Thyroid gland (tissue), 4 donors: ENCODE measurements around the gene TLE5. TPM values are rescaled to one million over a fixed set of nuclear protein-coding genes. Genes with fewer than 3 reads are reported as not detected.

Experiments
- DNase-seq, 2 donors: peaks; one replicate each; pipeline ENCODE4 v3.0.0-alpha.2; 2019
- H3K27ac ChIP-seq, 3 donors: fragments of 200-600 bp; sonication (generic); 1 replicate in 2 of 3; 2 replicates in 1 of 3; pipeline ENCODE4 v1.5.1; 2016 to 2019; ENCODE audit warnings: mild to moderate bottlenecking in 1 of 3, moderate library complexity in 1 of 3
- H3K27me3 ChIP-seq: fragments of 200-600 bp; sonication (generic); one replicate; pipeline ENCODE4 v1.5.1; 2019
- H3K36me3 ChIP-seq, 2 donors: fragments of 200-600 bp; sonication (generic); one replicate each; pipeline ENCODE4 v1.5.1; 2016 to 2019
- H3K4me1 ChIP-seq, 2 donors: fragments of 200-600 bp; sonication (generic); one replicate each; pipeline ENCODE4 v1.5.1; 2017 to 2019
- H3K4me3 ChIP-seq, 3 donors: fragments of 200-600 bp; sonication (generic); replicated peaks in 1 of 3; 1 replicate in 2 of 3; 2 replicates in 1 of 3; pipeline ENCODE4 v1.5.1; 2016; ENCODE audit warnings: mild to moderate bottlenecking in 1 of 3
- H3K9me3 ChIP-seq: fragments of 200-600 bp; sonication (generic); one replicate; pipeline ENCODE4 v1.5.1; 2017
- POLR2A ChIP-seq, 2 donors: fragments of 450-650 bp; IDR thresholded peaks; one replicate each; pipeline ENCODE4 v1.6.1; 2017; ENCODE audit warnings: antibody characterized with exemption in 2 of 2, mild to moderate bottlenecking in 2 of 2, moderate library complexity in 1 of 2
- WGBS, 2 donors: methylation state at CpG; one replicate each; pipeline ENCODE4 v1.1.5; 2017; 5-methylcytosine and 5-hydroxymethylcytosine counted together
- intact Hi-C: fragments of 100-400 bp; cut with DNase I; formaldehyde crosslinking; loops from one replicate; pipeline ENCODE4 v1.15.1; 2023
- total RNA-seq, 4 donors: library from RNA; depleted of rRNA; stranded (reverse); fragments of >200 nt; gene quantifications; one replicate each; pipeline ENCODE4 v1.2.3, GENCODE V29; 2016
- TF ChIP-seq, protein P1 (sequence below), 6 experiments: fragments of 200-600 bp in 3 of 6; fragments of 450-650 bp in 3 of 6; sonication (generic) in 3 of 6; IDR thresholded peaks; one replicate each; pipeline ENCODE4 v1.5.1; 2016 to 2019; ENCODE audit warnings: antibody characterized with exemption in 6 of 6, mild to moderate bottlenecking in 2 of 6, inconsistent platforms in 1 of 6, moderate library complexity in 1 of 6

TLE5 gene
- total RNA-seq, 4 donors from 2014 or later, result 398 to 892 (median 498) TPM

DNA sequence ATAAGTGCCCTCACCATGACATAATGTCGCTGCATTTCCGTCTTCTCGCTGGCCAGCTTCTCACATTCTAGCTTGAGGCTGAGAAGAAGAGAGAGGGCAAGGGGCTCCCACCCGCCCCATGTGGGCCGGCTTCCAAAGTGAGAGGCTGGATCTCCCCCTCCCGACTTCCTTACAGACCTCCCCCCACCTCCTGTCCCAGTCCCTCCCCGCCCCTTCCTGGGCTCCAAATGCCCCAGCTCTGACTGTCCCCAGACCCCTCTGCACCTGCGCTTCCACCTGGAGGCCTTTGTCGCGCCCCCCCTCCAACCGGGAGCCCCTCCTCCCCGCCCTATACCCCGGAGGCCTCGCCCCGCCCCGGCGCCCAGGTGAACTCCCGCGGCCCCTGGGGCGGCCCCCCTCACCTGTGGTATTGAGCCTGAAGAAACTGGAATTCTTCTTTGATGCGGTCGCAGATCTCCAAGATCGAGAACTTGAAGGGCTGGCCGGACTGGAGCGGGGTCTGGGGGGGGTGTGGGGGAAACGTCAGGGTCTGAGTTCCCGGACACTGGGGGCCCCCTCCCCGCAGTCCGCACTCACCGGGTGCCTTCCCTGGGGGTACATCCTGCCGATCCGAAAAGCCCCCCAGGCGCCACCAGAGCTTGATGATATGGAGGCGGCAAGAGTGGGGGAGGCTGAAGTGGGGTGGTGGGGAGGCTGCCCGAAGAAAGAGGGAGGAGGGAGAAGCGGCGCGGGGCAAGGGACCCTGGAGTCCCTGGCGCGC lies 33.8 kb downstream of the TLE5 start:
- peak; percentile 59 to 68 for DNase-seq
- Histone ChIP-seq H3K9me3 (no peaks in the 10 kb centered on the region), H3K4me3 (peak overlapping the region; percentile 59 to 71 (median 69)), H3K27me3 (no peaks in the 10 kb centered on the region), H3K27ac (peak overlapping the region; percentile 73 to 82 (median 78)), H3K4me1 (peaks cover 10 to 12% of the 10 kb centered on the region in 2 donors), H3K36me3 (no peaks in the 10 kb centered on the region)
- 1 to 5% methylated on average over 7 to 23 of the region's 40 CpGs for WGBS, 2 donors
- intact Hi-C loops, result loop anchor here (5.0 kb wide), 1 partner anchor 41 kb away; no protein-coding TSS in a partner anchor
- TF ChIP-seq, protein P1, sequence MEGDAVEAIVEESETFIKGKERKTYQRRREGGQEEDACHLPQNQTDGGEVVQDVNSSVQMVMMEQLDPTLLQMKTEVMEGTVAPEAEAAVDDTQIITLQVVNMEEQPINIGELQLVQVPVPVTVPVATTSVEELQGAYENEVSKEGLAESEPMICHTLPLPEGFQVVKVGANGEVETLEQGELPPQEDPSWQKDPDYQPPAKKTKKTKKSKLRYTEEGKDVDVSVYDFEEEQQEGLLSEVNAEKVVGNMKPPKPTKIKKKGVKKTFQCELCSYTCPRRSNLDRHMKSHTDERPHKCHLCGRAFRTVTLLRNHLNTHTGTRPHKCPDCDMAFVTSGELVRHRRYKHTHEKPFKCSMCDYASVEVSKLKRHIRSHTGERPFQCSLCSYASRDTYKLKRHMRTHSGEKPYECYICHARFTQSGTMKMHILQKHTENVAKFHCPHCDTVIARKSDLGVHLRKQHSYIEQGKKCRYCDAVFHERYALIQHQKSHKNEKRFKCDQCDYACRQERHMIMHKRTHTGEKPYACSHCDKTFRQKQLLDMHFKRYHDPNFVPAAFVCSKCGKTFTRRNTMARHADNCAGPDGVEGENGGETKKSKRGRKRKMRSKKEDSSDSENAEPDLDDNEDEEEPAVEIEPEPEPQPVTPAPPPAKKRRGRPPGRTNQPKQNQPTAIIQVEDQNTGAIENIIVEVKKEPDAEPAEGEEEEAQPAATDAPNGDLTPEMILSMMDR (IDR thresholded peaks at IDR 0.05), result no peak
- TF ChIP-seq POLR2A (IDR thresholded peaks at IDR 0.05), result no peak

DNA sequence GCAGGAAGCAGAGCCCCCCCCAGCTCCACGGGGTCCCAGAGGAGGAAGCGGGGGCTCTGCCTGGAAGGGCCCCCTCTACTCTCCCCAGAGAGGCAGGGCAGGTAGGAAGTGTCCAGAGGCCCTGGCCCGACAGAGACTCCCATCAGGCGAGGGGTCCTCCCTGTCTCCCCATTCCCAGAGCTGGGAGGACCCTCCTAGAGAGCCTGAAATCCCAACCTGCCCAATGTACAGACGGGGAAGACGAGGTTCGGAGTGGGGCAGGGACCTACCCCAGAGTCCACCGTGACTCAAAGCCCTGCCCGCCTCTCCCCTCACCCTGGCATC lies 34.4 kb downstream of the TLE5 start:
- no peak for TF ChIP-seq POLR2A (IDR thresholded peaks at IDR 0.05)
- TF ChIP-seq, protein P1 (IDR thresholded peaks at IDR 0.05), result no peak
- intact Hi-C loops, result loop anchor here (5.0 kb wide), 1 partner anchor 41 kb away; no protein-coding TSS in a partner anchor
- peak overlapping the region; percentile 73 to 82 (median 78) for H3K27ac ChIP-seq

GRCh38 chr19:3027292-3027691 lies 35.0 kb downstream of the TLE5 start:
- H3K4me1 ChIP-seq, result peaks cover 10 to 12% of the 10 kb centered on the region in 2 donors
- H3K9me3 ChIP-seq, result no peaks in the 10 kb centered on the region
- H3K27me3 ChIP-seq, result no peaks in the 10 kb centered on the region
- peak overlapping the region in 1 of 3 donors; percentile 78 for H3K27ac ChIP-seq
- DNase-seq, result no peak
- intact Hi-C loops, result loop anchor here (5.0 kb wide), 1 partner anchor 40 kb away; no protein-coding TSS in a partner anchor
- no peak overlapping the region for H3K4me3 ChIP-seq
- 78 to 89% methylated on average over 1 to 2 of the region's 2 CpGs for WGBS, 2 donors
- no peak for TF ChIP-seq POLR2A (IDR thresholded peaks at IDR 0.05)
- TF ChIP-seq, protein P1 (IDR thresholded peaks at IDR 0.05), result no peak
- no peaks in the 10 kb centered on the region for H3K36me3 ChIP-seq

More for the DNA sequence above, 34.4 kb downstream of the TLE5 start:
- DNase-seq, result no peak
- 53 to 90% methylated on average over 2 to 7 of the region's 9 CpGs for WGBS, 2 donors
- H3K9me3 ChIP-seq, result no peaks in the 10 kb centered on the region
- H3K36me3 ChIP-seq, result no peaks in the 10 kb centered on the region
- H3K27me3 ChIP-seq, result no peaks in the 10 kb centered on the region
- H3K4me3 ChIP-seq, result peak overlapping the region in 1 of 3 donors; percentile 71
- H3K4me1 ChIP-seq, result peaks cover 10 to 12% of the 10 kb centered on the region in 2 donors

DNA sequence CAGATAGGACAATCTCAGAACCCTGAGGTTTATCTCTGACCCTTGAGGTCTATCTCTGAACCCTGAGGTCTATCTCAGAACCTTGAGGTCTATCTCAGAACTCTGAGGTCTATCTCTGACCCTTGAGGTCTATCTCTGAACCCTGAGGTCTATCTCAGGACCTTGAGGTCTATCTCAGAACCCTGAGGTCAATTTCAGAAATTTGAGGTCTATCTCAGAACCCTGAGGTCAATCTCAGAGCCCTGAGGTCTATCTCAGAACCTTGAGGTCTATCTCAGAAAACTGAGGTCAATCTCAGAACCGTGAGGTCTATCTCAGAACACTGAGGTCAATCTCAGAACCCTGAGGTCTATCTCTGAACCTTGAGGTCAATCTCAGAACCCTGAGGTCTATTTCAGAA lies 35.5 kb downstream of the TLE5 start:
- H3K36me3 ChIP-seq, result no peaks in the 10 kb centered on the region
- H3K4me3 ChIP-seq, result no peak overlapping the region
- WGBS, 2 donors, result 100% methylated on average over 1 of the region's 1 CpG
- no peak for DNase-seq
- TF ChIP-seq, protein P1 (IDR thresholded peaks at IDR 0.05), result no peak
- TF ChIP-seq POLR2A (IDR thresholded peaks at IDR 0.05), result no peak
- no peaks in the 10 kb centered on the region for H3K9me3 ChIP-seq
- no peaks in the 10 kb centered on the region for H3K27me3 ChIP-seq
- H3K27ac ChIP-seq, result no peak overlapping the region
- H3K4me1 ChIP-seq, result peaks cover 10 to 12% of the 10 kb centered on the region in 2 donors
- intact Hi-C loops, result loop anchor here (5.0 kb wide), 1 partner anchor 39 kb away; no protein-coding TSS in a partner anchor

GRCh38 chr19:3025549-3025886 lies 36.8 kb downstream of the TLE5 start:
- Histone ChIP-seq H3K27me3 (no peaks in the 10 kb centered on the region), H3K4me1 (peaks cover 10 to 12% of the 10 kb centered on the region in 2 donors), H3K9me3 (no peaks in the 10 kb centered on the region), H3K36me3 (no peaks in the 10 kb centered on the region), H3K4me3 (no peak overlapping the region), H3K27ac (no peak overlapping the region)
- 83 to 87% methylated on average over 5 to 9 of the region's 9 CpGs for WGBS, 2 donors
- intact Hi-C loops, result loop anchor here (5.0 kb wide), 1 partner anchor 38 kb away; no protein-coding TSS in a partner anchor
- DNase-seq, result no peak
- no peak for TF ChIP-seq POLR2A (IDR thresholded peaks at IDR 0.05)
- TF ChIP-seq, protein P1 (IDR thresholded peaks at IDR 0.05), result no peak
